Measurements from ENCODE around the gene PLD1.

PLD1 gene

GRCh38 chr3:171833789-171834460 lies 23.6 kb upstream of the PLD1 start:
- Histone ChIP-seq H3K9me3 (no peaks in the 10 kb centered on the region), H3K36me3 (no peaks in the 10 kb centered on the region), H3K4me3 (ENCODE audit: low read depth, low read length) (no peak overlapping the region), H3K4me1 (peaks cover 10% of the 10 kb centered on the region), H3K27me3 (no peaks in the 10 kb centered on the region)
- peak; percentile 39; the same call in 1 of the 2 replicates for TF ChIP-seq CTCF (IDR thresholded peaks at IDR 0.05; ENCODE audit: low read depth, low read length)
- no peak for DNase-seq

- no peak for DNase-seq
- peaks cover 10% of the 10 kb centered on the region for H3K4me1 ChIP-seq
- H3K9me3 ChIP-seq = no peaks in the 10 kb centered on the region
- TF ChIP-seq CTCF (IDR thresholded peaks at IDR 0.05; ENCODE audit: low read depth, low read length) = no peak
- no peak overlapping the region for H3K4me3 ChIP-seq (ENCODE audit: low read depth, low read length)
- H3K36me3 ChIP-seq = no peaks in the 10 kb centered on the region
- no peaks in the 10 kb centered on the region for H3K27me3 ChIP-seq
Observed at GRCh38 chr3:171832989-171833388, 22.7 kb upstream of the PLD1 start.

- H3K27me3 ChIP-seq = no peaks in the 10 kb centered on the region
- DNase-seq = no peak
- peaks cover 10% of the 10 kb centered on the region for H3K4me1 ChIP-seq
- no peak overlapping the region for H3K4me3 ChIP-seq (ENCODE audit: low read depth, low read length)
- no peaks in the 10 kb centered on the region for H3K9me3 ChIP-seq
- H3K36me3 ChIP-seq = no peaks in the 10 kb centered on the region
- TF ChIP-seq CTCF (IDR thresholded peaks at IDR 0.05; ENCODE audit: low read depth, low read length) = no peak
Observed at GRCh38 chr3:171831936-171832335, 21.7 kb upstream of the PLD1 start.

GRCh38 chr3:171830518-171830875 lies 20.2 kb upstream of the PLD1 start:
- no peak overlapping the region for H3K4me3 ChIP-seq (ENCODE audit: low read depth, low read length)
- H3K9me3 ChIP-seq = no peaks in the 10 kb centered on the region
- no peak for DNase-seq
- H3K27me3 ChIP-seq = no peaks in the 10 kb centered on the region
- no peaks in the 10 kb centered on the region for H3K36me3 ChIP-seq
- TF ChIP-seq CTCF (IDR thresholded peaks at IDR 0.05; ENCODE audit: low read depth, low read length) = no peak
- H3K4me1 ChIP-seq = peaks cover 10% of the 10 kb centered on the region

GRCh38 chr3:171829841-171830517 lies 19.7 kb upstream of the PLD1 start:
- H3K4me3 ChIP-seq (ENCODE audit: low read depth, low read length) = no peak overlapping the region
- peak; percentile 81 for DNase-seq
- no peaks in the 10 kb centered on the region for H3K9me3 ChIP-seq
- no peaks in the 10 kb centered on the region for H3K36me3 ChIP-seq
- TF ChIP-seq CTCF (IDR thresholded peaks at IDR 0.05; ENCODE audit: low read depth, low read length) = peak; percentile 78
- no peaks in the 10 kb centered on the region for H3K27me3 ChIP-seq
- H3K4me1 ChIP-seq = peaks cover 10% of the 10 kb centered on the region

Data from BE2C (cell line).